Adrenal gland (tissue), 12 donors: ENCODE results near the gene SYT14. TPM values are rescaled to one million over a fixed set of nuclear protein-coding genes. Genes with fewer than 3 reads are reported as not detected.

Source experiments
- DNase-seq, 7 donors: peaks; one replicate each; pipeline ENCODE4 v3.0.0-alpha.2; 2019 to 2020
- H3K27ac ChIP-seq, 5 donors: fragments of 200-600 bp; sonication (generic) in 4 of 5; 1 replicate in 3 of 5; 2 replicates in 2 of 5; pipeline versions ENCODE4 v1.5.1 to v1.8.0; 2016 to 2020; ENCODE audit warnings: mild to moderate bottlenecking in 1 of 5
- H3K27me3 ChIP-seq: fragments of 200-600 bp; 2 replicates; pipeline ENCODE4 v1.8.0; 2021
- H3K36me3 ChIP-seq, 2 donors: fragments of 200-600 bp; replicated peaks in 1 of 2; 1 replicate in 1 of 2; 2 replicates in 1 of 2; pipeline versions ENCODE4 v1.5.1 to v1.8.0; 2018 to 2022
- H3K4me1 ChIP-seq, 2 donors: fragments of 200-600 bp; replicated peaks in 1 of 2; 1 replicate in 1 of 2; 2 replicates in 1 of 2; pipeline versions ENCODE4 v1.5.1 to v1.8.0; 2018 to 2021
- H3K4me3 ChIP-seq, 4 donors: fragments of 200-600 bp; sonication (generic) in 3 of 4; one replicate each; pipeline ENCODE4 v1.5.1; 2016 to 2018
- H3K9me3 ChIP-seq, 3 donors: fragments of 200-600 bp; sonication (generic) in 1 of 3; replicated peaks in 1 of 3; 1 replicate in 2 of 3; 2 replicates in 1 of 3; pipeline versions ENCODE4 v1.5.1 to v1.8.0; 2016 to 2021
- CTCF ChIP-seq, 6 experiments: fragments of 450-650 bp in 4 of 6; fragments of 200-600 bp in 2 of 6; sonication (generic) in 1 of 6; IDR thresholded peaks; 1 replicate in 5 of 6; 2 replicates in 1 of 6; pipeline versions ENCODE4 v1.5.1 to v1.8.0; 2016 to 2021; ENCODE audit warnings: antibody characterized with exemption in 6 of 6, mild to moderate bottlenecking in 2 of 6, moderate library complexity in 1 of 6
- POLR2A ChIP-seq, 2 donors: fragments of 450-650 bp; IDR thresholded peaks; one replicate each; pipeline ENCODE4 v1.6.1; 2017; ENCODE audit warnings: antibody characterized with exemption in 2 of 2, mild to moderate bottlenecking in 2 of 2, moderate library complexity in 1 of 2
- WGBS, 4 donors: extraction: QIAGEN DNeasy Blood & Tissue Kit in 2 of 4; methylation state at CpG; one replicate each; pipeline versions ENCODE4 v1.1.5 to v1.1.7; 2013 to 2017; 5-methylcytosine and 5-hydroxymethylcytosine counted together
- intact Hi-C, 2 donors: fragments of 100-400 bp; cut with DNase I; formaldehyde crosslinking; loops; one replicate each; pipeline versions ENCODE4 v1.14.1 to v1.15.0; 2022 to 2023
- polyA plus RNA-seq, 3 donors: library from polyadenylated mRNA; stranded (reverse); fragments of 200-250 nt in 2 of 3; fragments of 350-450 nt in 1 of 3; fragmentation: Illumina TruSeq in 1 of 3; extraction: RNeasy Lipid Tissue Mini Kit (QIAGEN cat#74804) in 1 of 3; gene quantifications; one replicate each; pipeline ENCODE4 v1.2.3, GENCODE V29; 2013 to 2014
- total RNA-seq, 9 donors: library from RNA; depleted of rRNA in 4 of 9; stranded (reverse); fragments of >200 nt in 4 of 9; fragments of 120-200 nt in 1 of 9; fragmentation: NEBNext Ultra II Directional in 1 of 9; extraction: Animal tissue kit (Norgen Biotek cat#: 25700) in 1 of 9; gene quantifications; one replicate each; pipeline versions ENCODE4 v1.1.0 to v1.2.4, GENCODE V29; 2013 to 2023
- donor health status: healthy with polysubstance abuse.
- donor health status: Bipolar disorder and iron deficiency.
- donor health status: DM: yes; HTN: yes; CAD: no.
- donor health status: DM: no; HTN: no; CAD: no.
- donor health status: DM: no; HTN: no; CAD: no.
- donor health status: DM: yes; HTN: yes; CAD: no.

The SYT14 gene
- total and polyA plus RNA-seq, 12 donors = 0.57 to 8.1 (median 3.5) TPM

DNA sequence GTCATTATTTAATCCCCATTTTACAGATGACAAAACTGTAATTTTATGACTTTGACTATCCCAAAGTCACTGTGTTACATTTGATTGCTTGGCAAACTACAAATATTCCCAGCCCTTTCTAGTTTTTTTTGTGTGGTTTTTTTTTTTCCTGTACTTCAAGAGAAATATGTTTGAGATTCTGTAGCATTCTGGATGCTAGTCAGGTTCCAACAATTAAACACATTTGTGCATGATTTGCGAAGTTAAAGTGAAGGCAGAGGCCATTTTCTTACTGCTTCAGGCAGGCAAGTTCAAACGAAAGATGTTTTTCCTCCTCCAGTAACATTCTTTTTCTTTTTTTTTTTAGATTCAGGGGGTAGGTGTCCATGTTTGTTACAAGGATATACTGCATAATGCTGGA is 186.7 kb downstream of the SYT14 start:
- H3K27me3 ChIP-seq = no peaks in the 10 kb centered on the region
- intact Hi-C loops = no loop called here
- 63 to 80% (median 71%) methylated on average over 2 of the region's 2 CpGs for WGBS, 4 donors
- no peaks in the 10 kb centered on the region for H3K4me1 ChIP-seq
- TF ChIP-seq CTCF (IDR thresholded peaks at IDR 0.05) (no peak), POLR2A (IDR thresholded peaks at IDR 0.05) (no peak)
- no peak for DNase-seq
- no peaks in the 10 kb centered on the region for H3K36me3 ChIP-seq
- H3K4me3 ChIP-seq = no peak overlapping the region
- H3K9me3 ChIP-seq = no peaks in the 10 kb centered on the region
- H3K27ac ChIP-seq = no peak overlapping the region

- no peak for TF ChIP-seq POLR2A (IDR thresholded peaks at IDR 0.05)
- no peaks in the 10 kb centered on the region for H3K4me1 ChIP-seq
- H3K4me3 ChIP-seq = no peak overlapping the region
- intact Hi-C loops = no loop called here
- no peak overlapping the region for H3K27ac ChIP-seq
- H3K36me3 ChIP-seq = no peaks in the 10 kb centered on the region
- H3K27me3 ChIP-seq = no peaks in the 10 kb centered on the region
- H3K9me3 ChIP-seq = no peaks in the 10 kb centered on the region
- WGBS, 4 donors = 91 to 93% (median 92%) methylated on average over 4 of the region's 4 CpGs
- no peak for DNase-seq
These were observed 187.1 kb downstream of the SYT14 start for GRCh38 chr1:210125143-210125542.

DNA sequence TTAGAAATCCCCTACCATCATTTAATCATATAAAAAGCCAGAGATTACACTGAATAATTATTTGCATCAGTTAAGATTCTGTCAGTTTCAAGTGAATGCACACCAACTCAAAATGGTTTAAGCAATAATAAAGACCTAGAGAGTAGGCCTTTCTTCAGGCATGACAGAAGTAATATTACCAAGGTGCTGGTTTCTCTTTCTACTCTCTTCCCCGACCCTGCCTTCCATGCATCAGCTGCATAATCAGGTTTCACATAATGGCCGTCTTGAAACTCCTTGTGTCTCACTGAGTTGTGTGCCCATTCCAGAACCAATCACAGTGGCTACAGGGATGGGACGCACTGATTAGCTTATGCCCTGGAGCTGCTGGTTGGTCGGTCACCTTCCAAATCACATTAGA is 191.1 kb downstream of the SYT14 start:
- Histone ChIP-seq H3K27me3 (no peaks in the 10 kb centered on the region), H3K4me3 (no peak overlapping the region), H3K4me1 (no peaks in the 10 kb centered on the region), H3K36me3 (no peaks in the 10 kb centered on the region), H3K9me3 (no peaks in the 10 kb centered on the region), H3K27ac (no peak overlapping the region)
- no peak for DNase-seq
- intact Hi-C loops = no loop called here
- TF ChIP-seq POLR2A (IDR thresholded peaks at IDR 0.05) (no peak), CTCF (IDR thresholded peaks at IDR 0.05) (no peak)
- 63 to 89% (median 82%) methylated on average over 3 to 4 of the region's 4 CpGs for WGBS, 4 donors

- no peaks in the 10 kb centered on the region for H3K36me3 ChIP-seq
- no peak overlapping the region for H3K4me3 ChIP-seq
- H3K9me3 ChIP-seq = no peaks in the 10 kb centered on the region
- TF ChIP-seq POLR2A (IDR thresholded peaks at IDR 0.05) (no peak), CTCF (IDR thresholded peaks at IDR 0.05) (no peak)
- 58 to 68% (median 64%) methylated on average over 2 of the region's 2 CpGs for WGBS, 4 donors
- intact Hi-C loops = no loop called here
- no peaks in the 10 kb centered on the region for H3K4me1 ChIP-seq
- DNase-seq = no peak
- H3K27me3 ChIP-seq = no peaks in the 10 kb centered on the region
- H3K27ac ChIP-seq = no peak overlapping the region
These were observed 191.7 kb downstream of the SYT14 start for GRCh38 chr1:210129759-210130158.

GRCh38 chr1:210132582-210132981 is 194.6 kb downstream of the SYT14 start:
- no peaks in the 10 kb centered on the region for H3K4me1 ChIP-seq
- no peaks in the 10 kb centered on the region for H3K9me3 ChIP-seq
- peak in 3 of 7 donors; percentile 8 to 23 (median 20) for DNase-seq
- no peaks in the 10 kb centered on the region for H3K36me3 ChIP-seq
- no peak for TF ChIP-seq CTCF (IDR thresholded peaks at IDR 0.05)
- intact Hi-C loops = no loop called here
- H3K27ac ChIP-seq = no peak overlapping the region
- WGBS, 4 donors = 56 to 64% (median 62%) methylated on average over 3 of the region's 3 CpGs
- no peaks in the 10 kb centered on the region for H3K27me3 ChIP-seq
- H3K4me3 ChIP-seq = no peak overlapping the region
